Hepatocyte (in vitro differentiated cells): ENCODE data around the gene WWTR1.

ENCODE experiments used
- CTCF ChIP-seq: fragments of 200-600 bp; sonication (generic); IDR thresholded peaks from 2 replicates; pipeline ENCODE4 v1.5.1; 2016; ENCODE audit warnings: antibody characterized with exemption, mild to moderate bottlenecking; ENCODE audit not compliant: poor library complexity
- EZH2 ChIP-seq: fragments of 200-600 bp; sonication (generic); IDR thresholded peaks from 2 replicates; pipeline ENCODE4 v1.6.1; 2016; ENCODE audit warnings: antibody characterized with exemption, mild to moderate bottlenecking, borderline replicate concordance
- EZH2phosphoT487 ChIP-seq: fragments of 200-600 bp; sonication (generic); IDR thresholded peaks from one replicate; pipeline ENCODE4 v1.6.1; 2018; ENCODE audit warnings: antibody characterized with exemption, mild to moderate bottlenecking, low read depth, moderate library complexity; ENCODE audit not compliant: unreplicated experiment, severe bottlenecking

- TF ChIP-seq CTCF (no peak), EZH2phosphoT487 (no peak), EZH2 (no peak)
Measured at GRCh38 chr3:149653136-149653535, 4.7 kb downstream of the WWTR1 start.
